GM12878 (cell line): ENCODE data around the gene ZNF296. TPM values are rescaled to one million over a fixed set of nuclear protein-coding genes. Genes with fewer than 3 reads are reported as not detected.

Experiments
- BCL3 ChIP-seq: IDR thresholded peaks from 2 replicates; pipeline ENCODE4 v1.6.1; 2011; ENCODE audit warnings: borderline replicate concordance, low read depth, mild to moderate bottlenecking, moderate library complexity, low read length; ENCODE audit not compliant: insufficient read depth, poor library complexity, severe bottlenecking
- CHD1 ChIP-seq: IDR thresholded peaks from 2 replicates; pipeline ENCODE4 v1.6.1; 2012; ENCODE audit warnings: low read depth, low read length, improper control_type of control experiment
- E4F1 ChIP-seq: fragments of 450-650 bp; IDR thresholded peaks from 2 replicates; pipeline ENCODE4 v1.6.1; 2018; ENCODE audit warnings: borderline replicate concordance, mild to moderate bottlenecking; ENCODE audit not compliant: partially characterized antibody
- ELK1 ChIP-seq: IDR thresholded peaks from 2 replicates; pipeline ENCODE4 v1.6.1; 2012; ENCODE audit warnings: low read depth, low read length, improper control_type of control experiment
- FOS ChIP-seq: IDR thresholded peaks from 3 replicates; pipeline ENCODE4 v1.6.1; 2011; ENCODE audit warnings: borderline replicate concordance; ENCODE audit not compliant: insufficient read length; ENCODE audit errors: extremely low read depth
- GATAD2B ChIP-seq: fragments of 450-650 bp; conservative IDR thresholded peaks from 2 replicates; pipeline ENCODE4 v1.6.1; 2017; ENCODE audit warnings: low read depth, mild to moderate bottlenecking, moderate library complexity
- HDGF ChIP-seq: fragments of 450-650 bp; IDR thresholded peaks from 2 replicates; pipeline ENCODE4 v1.6.1; 2016; ENCODE audit warnings: antibody characterized with exemption
- IRF5 ChIP-seq: fragments of 450-650 bp; IDR thresholded peaks from 2 replicates; pipeline ENCODE4 v1.6.1; 2017; ENCODE audit warnings: borderline replicate concordance
- KLF5 ChIP-seq: fragments of 450-650 bp; IDR thresholded peaks from 2 replicates; pipeline ENCODE4 v1.6.1; 2014; ENCODE audit warnings: mild to moderate bottlenecking; ENCODE audit not compliant: partially characterized antibody
- MTA3 ChIP-seq: IDR thresholded peaks from 2 replicates; pipeline ENCODE4 v1.6.1; 2012; ENCODE audit warnings: low read length, inconsistent platforms, borderline replicate concordance
- NFIC ChIP-seq: IDR thresholded peaks from 2 replicates; pipeline ENCODE4 v1.6.1; 2012; ENCODE audit warnings: low read depth, mild to moderate bottlenecking, inconsistent platforms, low read length, moderate library complexity
- SIX5 ChIP-seq: IDR thresholded peaks from 2 replicates; pipeline ENCODE4 v1.6.1; 2011; ENCODE audit warnings: mild to moderate bottlenecking, low read depth, low read length, moderate library complexity; ENCODE audit not compliant: severe bottlenecking
- SPI1 ChIP-seq: IDR thresholded peaks from 2 replicates; pipeline ENCODE4 v1.6.1; 2011; ENCODE audit warnings: low read depth, mild to moderate bottlenecking, low read length, moderate library complexity, borderline replicate concordance; ENCODE audit not compliant: insufficient read depth
- STAT3 ChIP-seq: IDR thresholded peaks from 2 replicates; pipeline ENCODE4 v1.6.1; 2011; ENCODE audit warnings: low read depth, low read length, improper control_type of control experiment
- TCF12 ChIP-seq: IDR thresholded peaks from 2 replicates; pipeline ENCODE4 v1.6.1; 2011; ENCODE audit warnings: low read depth, mild to moderate bottlenecking, low read length
- TCF3 ChIP-seq: IDR thresholded peaks from 2 replicates; pipeline ENCODE4 v1.6.1; 2012; ENCODE audit warnings: low read depth, mild to moderate bottlenecking, low read length, borderline replicate concordance; ENCODE audit not compliant: insufficient read depth
- ZBED1 ChIP-seq: IDR thresholded peaks from 2 replicates; pipeline ENCODE4 v1.6.1; 2016; ENCODE audit warnings: borderline replicate concordance
- ZBTB11 ChIP-seq: fragments of 450-650 bp; formaldehyde crosslinking; IDR thresholded peaks from 2 replicates; pipeline ENCODE4 v1.5.0; 2022; ENCODE audit warnings: mild to moderate bottlenecking, missing genetic modification characterization
- ZNF217 ChIP-seq: fragments of 450-650 bp; IDR thresholded peaks from 2 replicates; pipeline ENCODE4 v1.6.1; 2017; ENCODE audit warnings: antibody characterized with exemption, mild to moderate bottlenecking
- ZNF622 ChIP-seq: fragments of 450-650 bp; IDR thresholded peaks from 2 replicates; pipeline ENCODE4 v1.6.1; 2017; ENCODE audit warnings: mild to moderate bottlenecking, inconsistent platforms
- polyA plus RNA-seq, 11 experiments: library from polyadenylated mRNA; depleted of rRNA in 4 of 11; unstranded in 6 of 11; stranded (reverse) in 5 of 11; fragments of >200 nt; fragmentation: Nextera tagmentation in 4 of 11; fragmentation: Illumina TruSeq in 1 of 11; extraction: Ambion mirVana in 4 of 11; extraction: Trizol in 1 of 11; gene quantifications; 1 replicate in 1 of 11; 2 replicates in 10 of 11; pipeline versions ENCODE4 v1.2.1 to v1.2.3, GENCODE V29; 2011 to 2016; ENCODE audit warnings: inconsistent platforms in 2 of 11, missing spikeins in 2 of 11, low read depth in 1 of 11
- total RNA-seq, 4 experiments: library from RNA; depleted of rRNA in 3 of 4; stranded (reverse); fragments of >200 nt in 3 of 4; fragmentation: Illumina TruSeq in 1 of 4; extraction: Trizol in 1 of 4; gene quantifications; 2 replicates each; pipeline versions ENCODE4 v1.2.1 to v1.2.3, GENCODE V29; 2013 to 2021

The ZNF296 gene
- total and polyA plus RNA-seq, 10 of the 15 experiments (the other 5 are each of a cell fraction or from before 2014, with no cell fraction given) = 0.44 to 23.6 (median 3.5) TPM; not detected in 1

- TF ChIP-seq NFIC (no peak), STAT3 (no peak), HDGF (peak; percentile 97), BCL3 (peak; percentile 82), ZBED1 (no peak; the same call in 1 of the 2 replicates), MTA3 (no peak; the same call in 1 of the 2 replicates), TCF12 (peak; percentile 98), ELK1 (no peak), TCF3 (peak; percentile 98), ZBTB11 (CRISPR knock-in tag) (no peak), GATAD2B (peak; percentile 90; the same call in 1 of the 2 replicates), ZNF622 (no peak), SPI1 (peak; percentile 96), SIX5 (no peak), E4F1 (no peak), ZNF217 (0 out of 2 replicates have a peak, but pooled peaks have one; percentile 47), KLF5 (no peak), IRF5 (no peak), CHD1 (no peak), FOS (no peak)
Observed at GRCh38 chr19:45075301-45076028, 813 bp downstream of the ZNF296 start (continued).
